HG03575 (cell line): ENCODE measurements around the gene CES1.
"Not testable (repeated sequence)": the region's sequence is repeated elsewhere in the genome, so short reads cannot be mapped to it uniquely, and the experiment has no call there.

Source experiments
- ATAC-seq: cut with Tn5 transposase; IDR thresholded peaks from one replicate; pipeline ENCODE4 v1.9.1; 2021; ENCODE audit not compliant: unreplicated experiment, insufficient number of reproducible peaks, low FRiP score; ENCODE audit errors: extremely low read depth

Gene CES1

GRCh38 chr16:55756963-55757362 lies 75.9 kb downstream of the CES1 start:
- ATAC-seq = no peak

- ATAC-seq = no peak
These were observed 78.8 kb downstream of the CES1 start for GRCh38 chr16:55754056-55754455.

GRCh38 chr16:55753145-55753631 lies 79.7 kb downstream of the CES1 start:
- not testable (repeated sequence) for ATAC-seq
